HT1080 (cell line): Measurements from ENCODE around the gene SNX13. TPM values are rescaled to one million over a fixed set of nuclear protein-coding genes. Genes with fewer than 3 reads are reported as not detected.
"Not testable (repeated sequence)": the region's sequence is repeated elsewhere in the genome, so short reads cannot be mapped to it uniquely, and the experiment has no call there.

Source experiments
- DNase-seq: peaks from one replicate; pipeline ENCODE4 v3.0.0-alpha.2; 2015; ENCODE audit warnings: low read depth
- total RNA-seq: library from RNA; depleted of rRNA; stranded (reverse); fragments of >200 nt; shearing (Covaris generic); gene quantifications from 2 replicates; pipeline ENCODE4 v1.2.3, GENCODE V29; 2014

SNX13 gene
- total RNA-seq, 1 experiment from 2014 or later: 19.1 TPM

- no peak for DNase-seq
These were observed 24.5 kb downstream of the SNX13 start for GRCh38 chr7:17915796-17916195.

GRCh38 chr7:17915168-17915567 is 25.1 kb downstream of the SNX13 start:
- no peak for DNase-seq

- DNase-seq: no peak
These were observed 27.0 kb downstream of the SNX13 start for GRCh38 chr7:17913250-17913649.

- no peak for DNase-seq
These were observed 27.6 kb downstream of the SNX13 start for GRCh38 chr7:17912536-17913235.

GRCh38 chr7:17912050-17912449 is 28.2 kb downstream of the SNX13 start:
- no peak for DNase-seq

GRCh38 chr7:17910377-17910776 is 29.9 kb downstream of the SNX13 start:
- DNase-seq: no peak

- not testable (repeated sequence) for DNase-seq
These were observed 31.0 kb downstream of the SNX13 start for GRCh38 chr7:17909310-17909709.

- peak; percentile 36 for DNase-seq
These were observed 33.3 kb downstream of the SNX13 start for GRCh38 chr7:17907014-17907413.

- no peak for DNase-seq
These were observed 37.0 kb downstream of the SNX13 start for GRCh38 chr7:17903337-17903736.

- DNase-seq: no peak
These were observed 37.7 kb downstream of the SNX13 start for GRCh38 chr7:17902599-17902998.

- DNase-seq: no peak
These were observed 39.8 kb downstream of the SNX13 start for GRCh38 chr7:17900464-17900863.

- DNase-seq: no peak
These were observed 42.2 kb downstream of the SNX13 start for GRCh38 chr7:17898111-17898510.

GRCh38 chr7:17887286-17887685 is 53.0 kb downstream of the SNX13 start:
- no peak for DNase-seq

- DNase-seq: no peak
These were observed 57.6 kb downstream of the SNX13 start for GRCh38 chr7:17882685-17883084.

- DNase-seq: no peak
These were observed 61.1 kb downstream of the SNX13 start for GRCh38 chr7:17879075-17879661.

- no peak for DNase-seq
These were observed 61.7 kb downstream of the SNX13 start for GRCh38 chr7:17878627-17879026.

- DNase-seq: no peak
These were observed 68.3 kb downstream of the SNX13 start for GRCh38 chr7:17871815-17872533.

- DNase-seq: no peak
These were observed 69.9 kb downstream of the SNX13 start for GRCh38 chr7:17870406-17870805.

GRCh38 chr7:17863809-17864143 is 76.5 kb downstream of the SNX13 start:
- DNase-seq: no peak

- no peak for DNase-seq
These were observed 77.0 kb downstream of the SNX13 start for GRCh38 chr7:17863095-17863808.

- no peak for DNase-seq
These were observed 84.0 kb downstream of the SNX13 start for GRCh38 chr7:17856251-17856650.

GRCh38 chr7:17855202-17855601 is 85.1 kb downstream of the SNX13 start:
- DNase-seq: no peak
